GM12878 (cell line): Measurements from ENCODE around the gene DPM2. TPM values are rescaled to one million over a fixed set of nuclear protein-coding genes. Genes with fewer than 3 reads are reported as not detected.

Experiments
- BHLHE40 ChIP-seq, 2 experiments: fragments of 450-650 bp in 1 of 2; IDR thresholded peaks; 2 replicates each; pipeline ENCODE4 v1.6.1; 2011 to 2017; ENCODE audit warnings: low read depth in 2 of 2, borderline replicate concordance in 1 of 2, improper control_type of control experiment in 1 of 2, low read length in 1 of 2, mild to moderate bottlenecking in 1 of 2
- ETV6 ChIP-seq, 2 experiments: fragments of 450-650 bp in 1 of 2; IDR thresholded peaks in 1 of 2; conservative IDR thresholded peaks in 1 of 2; 2 replicates each; pipeline ENCODE4 v1.6.1; 2014; ENCODE audit warnings: antibody characterized with exemption in 1 of 2, borderline replicate concordance in 1 of 2, low read depth in 1 of 2, mild to moderate bottlenecking in 1 of 2, moderate library complexity in 1 of 2
- HDGF ChIP-seq: fragments of 450-650 bp; IDR thresholded peaks from 2 replicates; pipeline ENCODE4 v1.6.1; 2016; ENCODE audit warnings: antibody characterized with exemption
- NFXL1 ChIP-seq: fragments of 450-650 bp; IDR thresholded peaks from 2 replicates; pipeline ENCODE4 v1.6.1; 2017; ENCODE audit warnings: antibody characterized with exemption, mild to moderate bottlenecking, borderline replicate concordance
- RCOR1 ChIP-seq: conservative IDR thresholded peaks from 2 replicates; pipeline ENCODE4 v1.6.1; 2012; ENCODE audit warnings: low read depth, low read length, improper control_type of control experiment
- RUNX3 ChIP-seq: IDR thresholded peaks from 2 replicates; pipeline ENCODE4 v1.6.1; 2012; ENCODE audit warnings: low read length, inconsistent platforms
- SMARCA5 ChIP-seq: fragments of 450-650 bp; IDR thresholded peaks from 2 replicates; pipeline ENCODE4 v1.6.1; 2017; ENCODE audit warnings: mild to moderate bottlenecking
- SPI1 ChIP-seq: IDR thresholded peaks from 2 replicates; pipeline ENCODE4 v1.6.1; 2011; ENCODE audit warnings: low read depth, mild to moderate bottlenecking, low read length, moderate library complexity, borderline replicate concordance; ENCODE audit not compliant: insufficient read depth
- SRF ChIP-seq, 2 experiments: IDR thresholded peaks; 2 replicates each; pipeline ENCODE4 v1.6.1; 2011; ENCODE audit warnings: low read depth in 2 of 2, low read length in 2 of 2, mild to moderate bottlenecking in 1 of 2, moderate library complexity in 1 of 2
- TARDBP ChIP-seq: IDR thresholded peaks from 2 replicates; pipeline ENCODE4 v1.6.1; 2016; ENCODE audit warnings: borderline replicate concordance
- ZNF207 ChIP-seq: fragments of 450-650 bp; IDR thresholded peaks from 2 replicates; pipeline ENCODE4 v1.6.1; 2014; ENCODE audit warnings: antibody characterized with exemption, mild to moderate bottlenecking, borderline replicate concordance
- polyA plus RNA-seq, 11 experiments: library from polyadenylated mRNA; depleted of rRNA in 4 of 11; unstranded in 6 of 11; stranded (reverse) in 5 of 11; fragments of >200 nt; fragmentation: Nextera tagmentation in 4 of 11; fragmentation: Illumina TruSeq in 1 of 11; extraction: Ambion mirVana in 4 of 11; extraction: Trizol in 1 of 11; gene quantifications; 1 replicate in 1 of 11; 2 replicates in 10 of 11; pipeline versions ENCODE4 v1.2.1 to v1.2.3, GENCODE V29; 2011 to 2016; ENCODE audit warnings: inconsistent platforms in 2 of 11, missing spikeins in 2 of 11, low read depth in 1 of 11
- total RNA-seq, 4 experiments: library from RNA; depleted of rRNA in 3 of 4; stranded (reverse); fragments of >200 nt in 3 of 4; fragmentation: Illumina TruSeq in 1 of 4; extraction: Trizol in 1 of 4; gene quantifications; 2 replicates each; pipeline versions ENCODE4 v1.2.1 to v1.2.3, GENCODE V29; 2013 to 2021
- TF ChIP-seq, protein P1 (sequence below): IDR thresholded peaks from 2 replicates; pipeline ENCODE4 v1.6.1; 2012; ENCODE audit warnings: mild to moderate bottlenecking, low read depth, low read length
- TF ChIP-seq, protein P2 (sequence below), 3 experiments: IDR thresholded peaks in 2 of 3; conservative IDR thresholded peaks in 1 of 3; 2 replicates each; pipeline ENCODE4 v1.5.1; 2011; ENCODE audit warnings: low read depth in 3 of 3, low read length in 3 of 3, mild to moderate bottlenecking in 3 of 3, control low read depth in 2 of 3, moderate library complexity in 2 of 3, inconsistent platforms in 1 of 3, mixed read lengths in 1 of 3; ENCODE audit not compliant: control insufficient read depth in 2 of 3, insufficient read depth in 1 of 3; ENCODE audit errors: extremely low read depth in 1 of 3
- TF ChIP-seq, protein P3 (sequence below): fragments of 450-650 bp; IDR thresholded peaks from 2 replicates; pipeline ENCODE4 v1.6.1; 2017; ENCODE audit warnings: mild to moderate bottlenecking, moderate library complexity
- TF ChIP-seq, protein P4 (sequence below): fragments of 450-650 bp; IDR thresholded peaks from 2 replicates; pipeline ENCODE4 v1.6.1; 2016; ENCODE audit warnings: mild to moderate bottlenecking

The DPM2 gene
- total and polyA plus RNA-seq, 10 of the 15 experiments (the other 5 are each of a cell fraction or from before 2014, with no cell fraction given): 22.7 to 77.9 (median 44.7) TPM

DNA sequence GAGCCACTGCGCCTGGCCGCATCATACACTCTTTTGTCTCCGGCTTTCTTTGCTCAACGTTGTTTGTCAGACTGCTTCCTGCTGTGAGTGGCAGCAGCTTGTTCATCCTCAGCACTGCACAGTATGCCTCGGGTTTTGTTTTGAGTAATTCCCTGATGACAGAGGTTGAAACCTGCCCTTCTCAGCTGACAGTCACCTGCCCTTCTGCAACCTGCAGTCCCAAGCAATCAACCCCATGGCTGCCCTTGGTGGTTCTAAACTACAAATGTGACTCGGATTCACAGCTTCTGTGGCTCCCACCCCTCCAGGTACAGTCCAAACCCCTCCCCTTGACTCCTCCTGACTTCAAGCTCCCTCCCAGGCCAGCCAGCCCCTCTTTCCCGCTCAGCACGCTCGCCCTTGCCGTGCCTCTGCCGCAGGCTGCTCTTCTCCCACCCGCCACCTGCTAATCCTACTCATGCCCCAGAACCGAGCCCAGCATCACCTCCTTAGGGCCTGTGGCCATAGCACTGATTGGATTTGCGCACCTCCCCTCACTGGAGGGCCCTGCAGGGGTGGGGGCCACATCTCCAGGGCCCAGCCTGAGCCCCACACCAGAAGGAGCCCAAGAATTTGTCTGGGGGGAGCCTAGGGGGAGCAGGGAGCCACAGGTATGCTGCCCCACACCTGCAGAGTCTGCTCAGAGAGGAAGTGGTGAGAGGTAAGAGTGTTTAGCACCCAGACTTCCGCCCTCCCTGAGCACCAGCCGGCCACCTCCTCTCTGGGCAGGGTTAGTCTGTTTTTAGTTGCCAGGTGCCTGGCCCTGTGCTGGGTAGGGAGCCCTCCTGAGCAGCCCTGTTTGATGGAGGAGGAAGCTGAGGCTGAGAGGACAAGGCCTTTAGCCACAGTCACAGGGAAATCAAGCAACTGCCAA lies 33.0 kb upstream of the DPM2 start (continued):
- TF ChIP-seq, protein P1, sequence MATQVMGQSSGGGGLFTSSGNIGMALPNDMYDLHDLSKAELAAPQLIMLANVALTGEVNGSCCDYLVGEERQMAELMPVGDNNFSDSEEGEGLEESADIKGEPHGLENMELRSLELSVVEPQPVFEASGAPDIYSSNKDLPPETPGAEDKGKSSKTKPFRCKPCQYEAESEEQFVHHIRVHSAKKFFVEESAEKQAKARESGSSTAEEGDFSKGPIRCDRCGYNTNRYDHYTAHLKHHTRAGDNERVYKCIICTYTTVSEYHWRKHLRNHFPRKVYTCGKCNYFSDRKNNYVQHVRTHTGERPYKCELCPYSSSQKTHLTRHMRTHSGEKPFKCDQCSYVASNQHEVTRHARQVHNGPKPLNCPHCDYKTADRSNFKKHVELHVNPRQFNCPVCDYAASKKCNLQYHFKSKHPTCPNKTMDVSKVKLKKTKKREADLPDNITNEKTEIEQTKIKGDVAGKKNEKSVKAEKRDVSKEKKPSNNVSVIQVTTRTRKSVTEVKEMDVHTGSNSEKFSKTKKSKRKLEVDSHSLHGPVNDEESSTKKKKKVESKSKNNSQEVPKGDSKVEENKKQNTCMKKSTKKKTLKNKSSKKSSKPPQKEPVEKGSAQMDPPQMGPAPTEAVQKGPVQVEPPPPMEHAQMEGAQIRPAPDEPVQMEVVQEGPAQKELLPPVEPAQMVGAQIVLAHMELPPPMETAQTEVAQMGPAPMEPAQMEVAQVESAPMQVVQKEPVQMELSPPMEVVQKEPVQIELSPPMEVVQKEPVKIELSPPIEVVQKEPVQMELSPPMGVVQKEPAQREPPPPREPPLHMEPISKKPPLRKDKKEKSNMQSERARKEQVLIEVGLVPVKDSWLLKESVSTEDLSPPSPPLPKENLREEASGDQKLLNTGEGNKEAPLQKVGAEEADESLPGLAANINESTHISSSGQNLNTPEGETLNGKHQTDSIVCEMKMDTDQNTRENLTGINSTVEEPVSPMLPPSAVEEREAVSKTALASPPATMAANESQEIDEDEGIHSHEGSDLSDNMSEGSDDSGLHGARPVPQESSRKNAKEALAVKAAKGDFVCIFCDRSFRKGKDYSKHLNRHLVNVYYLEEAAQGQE: no peak
- TF ChIP-seq BHLHE40 (IDR thresholded peaks at IDR 0.05; ENCODE audit: borderline replicate concordance in 1 of 2, low read depth in 2 of 2, low read length in 1 of 2) (peak; percentile 97 to 98), ZNF207 (no peak), RUNX3 (no peak), ETV6 (conservative IDR thresholded peaks at IDR 0.05 in 1 of 2, IDR thresholded peaks at IDR 0.05 in 1 of 2; ENCODE audit: borderline replicate concordance in 1 of 2, low read depth in 1 of 2) (peak in 1 of 2 experiments; percentile 62; a peak in 1 of 4 replicates), SRF (IDR thresholded peaks at IDR 0.05; ENCODE audit: low read depth in 2 of 2, low read length in 2 of 2) (0 out of 4 replicates have a peak, but pooled peaks of 1 of the 2 experiments have one; percentile 46), HDGF (peak; percentile 47; the same call in 1 of the 2 replicates), NFXL1 (no peak), SPI1 (peak; percentile 75), RCOR1 (0 out of 2 replicates have a peak, but pooled peaks have one; percentile 70), SMARCA5 (no peak), TARDBP (0 out of 2 replicates have a peak, but pooled peaks have one; percentile 21)
- TF ChIP-seq, protein P2, sequence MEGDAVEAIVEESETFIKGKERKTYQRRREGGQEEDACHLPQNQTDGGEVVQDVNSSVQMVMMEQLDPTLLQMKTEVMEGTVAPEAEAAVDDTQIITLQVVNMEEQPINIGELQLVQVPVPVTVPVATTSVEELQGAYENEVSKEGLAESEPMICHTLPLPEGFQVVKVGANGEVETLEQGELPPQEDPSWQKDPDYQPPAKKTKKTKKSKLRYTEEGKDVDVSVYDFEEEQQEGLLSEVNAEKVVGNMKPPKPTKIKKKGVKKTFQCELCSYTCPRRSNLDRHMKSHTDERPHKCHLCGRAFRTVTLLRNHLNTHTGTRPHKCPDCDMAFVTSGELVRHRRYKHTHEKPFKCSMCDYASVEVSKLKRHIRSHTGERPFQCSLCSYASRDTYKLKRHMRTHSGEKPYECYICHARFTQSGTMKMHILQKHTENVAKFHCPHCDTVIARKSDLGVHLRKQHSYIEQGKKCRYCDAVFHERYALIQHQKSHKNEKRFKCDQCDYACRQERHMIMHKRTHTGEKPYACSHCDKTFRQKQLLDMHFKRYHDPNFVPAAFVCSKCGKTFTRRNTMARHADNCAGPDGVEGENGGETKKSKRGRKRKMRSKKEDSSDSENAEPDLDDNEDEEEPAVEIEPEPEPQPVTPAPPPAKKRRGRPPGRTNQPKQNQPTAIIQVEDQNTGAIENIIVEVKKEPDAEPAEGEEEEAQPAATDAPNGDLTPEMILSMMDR (IDR thresholded peaks at IDR 0.05 in 2 of 3, conservative IDR thresholded peaks at IDR 0.05 in 1 of 3; ENCODE audit: control insufficient read depth in 2 of 3, extremely low read depth in 1 of 3, insufficient read depth in 1 of 3, low read depth in 3 of 3, low read length in 3 of 3): no peak
- TF ChIP-seq, protein P3, sequence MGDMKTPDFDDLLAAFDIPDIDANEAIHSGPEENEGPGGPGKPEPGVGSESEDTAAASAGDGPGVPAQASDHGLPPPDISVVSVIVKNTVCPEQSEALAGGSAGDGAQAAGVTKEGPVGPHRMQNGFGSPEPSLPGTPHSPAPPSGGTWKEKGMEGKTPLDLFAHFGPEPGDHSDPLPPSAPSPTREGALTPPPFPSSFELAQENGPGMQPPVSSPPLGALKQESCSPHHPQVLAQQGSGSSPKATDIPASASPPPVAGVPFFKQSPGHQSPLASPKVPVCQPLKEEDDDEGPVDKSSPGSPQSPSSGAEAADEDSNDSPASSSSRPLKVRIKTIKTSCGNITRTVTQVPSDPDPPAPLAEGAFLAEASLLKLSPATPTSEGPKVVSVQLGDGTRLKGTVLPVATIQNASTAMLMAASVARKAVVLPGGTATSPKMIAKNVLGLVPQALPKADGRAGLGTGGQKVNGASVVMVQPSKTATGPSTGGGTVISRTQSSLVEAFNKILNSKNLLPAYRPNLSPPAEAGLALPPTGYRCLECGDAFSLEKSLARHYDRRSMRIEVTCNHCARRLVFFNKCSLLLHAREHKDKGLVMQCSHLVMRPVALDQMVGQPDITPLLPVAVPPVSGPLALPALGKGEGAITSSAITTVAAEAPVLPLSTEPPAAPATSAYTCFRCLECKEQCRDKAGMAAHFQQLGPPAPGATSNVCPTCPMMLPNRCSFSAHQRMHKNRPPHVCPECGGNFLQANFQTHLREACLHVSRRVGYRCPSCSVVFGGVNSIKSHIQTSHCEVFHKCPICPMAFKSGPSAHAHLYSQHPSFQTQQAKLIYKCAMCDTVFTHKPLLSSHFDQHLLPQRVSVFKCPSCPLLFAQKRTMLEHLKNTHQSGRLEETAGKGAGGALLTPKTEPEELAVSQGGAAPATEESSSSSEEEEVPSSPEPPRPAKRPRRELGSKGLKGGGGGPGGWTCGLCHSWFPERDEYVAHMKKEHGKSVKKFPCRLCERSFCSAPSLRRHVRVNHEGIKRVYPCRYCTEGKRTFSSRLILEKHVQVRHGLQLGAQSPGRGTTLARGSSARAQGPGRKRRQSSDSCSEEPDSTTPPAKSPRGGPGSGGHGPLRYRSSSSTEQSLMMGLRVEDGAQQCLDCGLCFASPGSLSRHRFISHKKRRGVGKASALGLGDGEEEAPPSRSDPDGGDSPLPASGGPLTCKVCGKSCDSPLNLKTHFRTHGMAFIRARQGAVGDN: peak; percentile 54
- TF ChIP-seq, protein P4, sequence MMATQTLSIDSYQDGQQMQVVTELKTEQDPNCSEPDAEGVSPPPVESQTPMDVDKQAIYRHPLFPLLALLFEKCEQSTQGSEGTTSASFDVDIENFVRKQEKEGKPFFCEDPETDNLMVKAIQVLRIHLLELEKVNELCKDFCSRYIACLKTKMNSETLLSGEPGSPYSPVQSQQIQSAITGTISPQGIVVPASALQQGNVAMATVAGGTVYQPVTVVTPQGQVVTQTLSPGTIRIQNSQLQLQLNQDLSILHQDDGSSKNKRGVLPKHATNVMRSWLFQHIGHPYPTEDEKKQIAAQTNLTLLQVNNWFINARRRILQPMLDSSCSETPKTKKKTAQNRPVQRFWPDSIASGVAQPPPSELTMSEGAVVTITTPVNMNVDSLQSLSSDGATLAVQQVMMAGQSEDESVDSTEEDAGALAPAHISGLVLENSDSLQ: peak; percentile 97
